ENCODE measurements around the gene TTC34.

DNA sequence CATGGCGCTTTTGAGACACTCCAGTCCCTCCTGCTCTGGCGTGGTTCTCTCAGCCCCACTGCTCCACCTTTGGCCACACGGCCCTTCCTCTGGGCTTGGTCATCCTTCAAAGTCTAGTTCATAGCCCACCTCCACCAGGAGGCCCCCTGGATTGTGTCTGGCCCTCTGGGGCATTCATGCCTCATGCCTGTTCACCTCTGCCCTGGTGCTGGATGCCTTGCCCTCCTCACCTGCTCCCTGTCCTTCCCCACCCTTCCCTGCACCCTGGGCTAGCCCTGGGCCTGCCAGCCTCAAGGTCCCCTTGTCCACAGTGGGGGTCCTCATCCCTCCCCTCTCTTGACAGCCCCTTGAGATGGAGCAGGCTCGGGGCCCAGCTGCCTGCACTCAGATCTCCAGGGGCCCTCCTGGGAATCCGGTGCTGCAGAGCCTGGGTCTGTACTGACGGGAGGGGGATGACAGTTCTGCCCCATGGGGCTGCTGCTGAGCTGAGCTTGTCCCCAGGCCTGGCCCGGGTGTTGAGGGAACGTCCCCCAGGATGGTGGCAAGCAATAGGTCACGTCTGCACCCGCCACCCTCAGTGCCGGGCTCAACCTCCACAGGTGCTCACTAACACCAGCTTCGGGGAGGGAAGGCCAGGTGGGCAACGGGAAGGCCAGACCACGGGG, 196.5 kb downstream of the TTC34 start:
- TF ChIP-seq POLR2A (IDR thresholded peaks at IDR 0.05; ENCODE audit: low read depth, low read length) (no peak), POU2F2 (IDR thresholded peaks at IDR 0.05; ENCODE audit: low read depth, low read length) (no peak), POLR2AphosphoS5 (IDR thresholded peaks at IDR 0.05; ENCODE audit: low read depth, low read length) (no peak)
